ENCODE data around the gene CFDP1. TPM values are rescaled to one million over a fixed set of nuclear protein-coding genes. Genes with fewer than 3 reads are reported as not detected.

The CFDP1 gene
- total RNA-seq, 1 experiment from 2014 or later: 52.6 TPM

- Histone ChIP-seq H3K36me3 (ENCODE audit: low read depth) (no peaks in the 10 kb centered on the region), H3K4me3 (no peak overlapping the region), H3K79me2 (ENCODE audit: low read depth) (no peaks in the 10 kb centered on the region), H2AFZ (no peak overlapping the region), H3K4me1 (replicated peaks; ENCODE audit: insufficient read depth) (peaks cover 26% of the 10 kb centered on the region), H3K27ac (no peak overlapping the region), H3K27me3 (ENCODE audit: insufficient read depth, low read depth) (no peaks in the 10 kb centered on the region), H3K9me2 (ENCODE audit: insufficient read depth) (no peaks in the 10 kb centered on the region), H3K4me2 (no peak overlapping the region), H4K20me1 (ENCODE audit: insufficient read depth) (no peaks in the 10 kb centered on the region), H3K9me3 (ENCODE audit: insufficient read depth, low read depth) (no peaks in the 10 kb centered on the region), H3F3A (ENCODE audit: insufficient read depth, low read depth) (peaks cover 32% of the 10 kb centered on the region)
- no peak for TF ChIP-seq EZH2 (IDR thresholded peaks at IDR 0.05; ENCODE audit: low read depth)
- TF ChIP-seq, protein P1, sequence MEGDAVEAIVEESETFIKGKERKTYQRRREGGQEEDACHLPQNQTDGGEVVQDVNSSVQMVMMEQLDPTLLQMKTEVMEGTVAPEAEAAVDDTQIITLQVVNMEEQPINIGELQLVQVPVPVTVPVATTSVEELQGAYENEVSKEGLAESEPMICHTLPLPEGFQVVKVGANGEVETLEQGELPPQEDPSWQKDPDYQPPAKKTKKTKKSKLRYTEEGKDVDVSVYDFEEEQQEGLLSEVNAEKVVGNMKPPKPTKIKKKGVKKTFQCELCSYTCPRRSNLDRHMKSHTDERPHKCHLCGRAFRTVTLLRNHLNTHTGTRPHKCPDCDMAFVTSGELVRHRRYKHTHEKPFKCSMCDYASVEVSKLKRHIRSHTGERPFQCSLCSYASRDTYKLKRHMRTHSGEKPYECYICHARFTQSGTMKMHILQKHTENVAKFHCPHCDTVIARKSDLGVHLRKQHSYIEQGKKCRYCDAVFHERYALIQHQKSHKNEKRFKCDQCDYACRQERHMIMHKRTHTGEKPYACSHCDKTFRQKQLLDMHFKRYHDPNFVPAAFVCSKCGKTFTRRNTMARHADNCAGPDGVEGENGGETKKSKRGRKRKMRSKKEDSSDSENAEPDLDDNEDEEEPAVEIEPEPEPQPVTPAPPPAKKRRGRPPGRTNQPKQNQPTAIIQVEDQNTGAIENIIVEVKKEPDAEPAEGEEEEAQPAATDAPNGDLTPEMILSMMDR (conservative IDR thresholded peaks at IDR 0.05): no peak
- CTCF ChIA-PET: no interaction called here
- intact Hi-C loops (cut with micrococcal nuclease; ENCODE audit: unreplicated experiment): no loop called here
- POLR2A ChIA-PET (ENCODE audit: unreplicated experiment): no interaction called here
- no TSS peak for BruUV-seq (replicated peaks)
- DNase-seq: no peak
Observed at GRCh38 chr16:75320435-75320834, 112.9 kb downstream of the CFDP1 start.

GRCh38 chr16:75319513-75320411, 113.5 kb downstream of the CFDP1 start:
- H3K9me3 ChIP-seq (ENCODE audit: insufficient read depth, low read depth): no peaks in the 10 kb centered on the region
- H3K27ac ChIP-seq: no peak overlapping the region
- peaks cover 26% of the 10 kb centered on the region for H3K4me1 ChIP-seq (replicated peaks; ENCODE audit: insufficient read depth)
- CTCF ChIA-PET: no interaction called here
- H3K27me3 ChIP-seq (ENCODE audit: insufficient read depth, low read depth): no peaks in the 10 kb centered on the region
- H3F3A ChIP-seq (ENCODE audit: insufficient read depth, low read depth): peaks cover 31% of the 10 kb centered on the region
- H3K79me2 ChIP-seq (ENCODE audit: low read depth): no peaks in the 10 kb centered on the region
- POLR2A ChIA-PET (ENCODE audit: unreplicated experiment): no interaction called here
- H2AFZ ChIP-seq: no peak overlapping the region
- intact Hi-C loops (cut with micrococcal nuclease; ENCODE audit: unreplicated experiment): no loop called here
- TF ChIP-seq, protein P1 (conservative IDR thresholded peaks at IDR 0.05): no peak
- TF ChIP-seq EZH2 (IDR thresholded peaks at IDR 0.05; ENCODE audit: low read depth): no peak
- no peaks in the 10 kb centered on the region for H3K36me3 ChIP-seq (ENCODE audit: low read depth)
- no peaks in the 10 kb centered on the region for H3K9me2 ChIP-seq (ENCODE audit: insufficient read depth)
- no TSS peak for BruUV-seq (replicated peaks)
- H3K4me2 ChIP-seq: no peak overlapping the region
- H3K4me3 ChIP-seq: no peak overlapping the region
- no peaks in the 10 kb centered on the region for H4K20me1 ChIP-seq (ENCODE audit: insufficient read depth)
- DNase-seq: no peak

DNA sequence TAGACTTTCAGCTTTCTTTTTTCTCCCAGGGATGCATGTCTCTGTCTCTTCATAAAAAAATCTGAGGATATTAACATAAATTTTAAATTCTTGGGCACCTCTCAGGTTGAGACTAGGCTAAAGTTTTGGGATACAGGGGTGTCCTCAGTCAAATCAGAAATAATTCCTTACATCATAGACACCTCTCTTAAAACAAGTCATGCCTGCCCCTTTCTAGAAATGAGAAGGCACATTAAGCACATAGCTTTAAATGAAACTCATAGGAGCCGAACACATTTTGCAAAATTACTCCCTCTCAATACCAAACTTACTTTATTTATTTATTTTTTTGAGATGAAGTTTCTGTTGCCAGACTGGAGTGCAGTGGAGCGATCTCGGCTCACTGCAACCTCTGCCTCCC, 114.6 kb downstream of the CFDP1 start:
- H3K79me2 ChIP-seq (ENCODE audit: low read depth): no peaks in the 10 kb centered on the region
- intact Hi-C loops (cut with micrococcal nuclease; ENCODE audit: unreplicated experiment): no loop called here
- peaks cover 17% of the 10 kb centered on the region for H3K4me1 ChIP-seq (replicated peaks; ENCODE audit: insufficient read depth)
- H3K4me3 ChIP-seq: no peak overlapping the region
- H3K9me3 ChIP-seq (ENCODE audit: insufficient read depth, low read depth): no peaks in the 10 kb centered on the region
- no peak overlapping the region for H3K27ac ChIP-seq
- no peak overlapping the region for H2AFZ ChIP-seq
- no TSS peak for BruUV-seq (replicated peaks)
- H3K4me2 ChIP-seq: no peak overlapping the region
- no peaks in the 10 kb centered on the region for H3K36me3 ChIP-seq (ENCODE audit: low read depth)
- H4K20me1 ChIP-seq (ENCODE audit: insufficient read depth): no peaks in the 10 kb centered on the region
- POLR2A ChIA-PET (ENCODE audit: unreplicated experiment): no interaction called here
- no peaks in the 10 kb centered on the region for H3K27me3 ChIP-seq (ENCODE audit: insufficient read depth, low read depth)
- no peaks in the 10 kb centered on the region for H3K9me2 ChIP-seq (ENCODE audit: insufficient read depth)
- CTCF ChIA-PET: no interaction called here
- peaks cover 23% of the 10 kb centered on the region for H3F3A ChIP-seq (ENCODE audit: insufficient read depth, low read depth)
- no peak for TF ChIP-seq EZH2 (IDR thresholded peaks at IDR 0.05; ENCODE audit: low read depth)
- TF ChIP-seq, protein P1 (conservative IDR thresholded peaks at IDR 0.05): no peak
- DNase-seq: no peak

Data from PC-9 (cell line).